Ascending aorta (tissue), 2 donors: Measurements from ENCODE around the gene ATP8A2. TPM values are rescaled to one million over a fixed set of nuclear protein-coding genes. Genes with fewer than 3 reads are reported as not detected.
"Not testable (repeated sequence)": the region's sequence is repeated elsewhere in the genome, so short reads cannot be mapped to it uniquely, and the experiment has no call there.

Source experiments
- DNase-seq, 2 donors: peaks; one replicate each; pipeline ENCODE4 v3.0.0-alpha.2; 2019; ENCODE audit warnings: low spot score in 2 of 2
- H3K27ac ChIP-seq, 2 donors: fragments of 200-600 bp; sonication (generic); one replicate each; pipeline ENCODE4 v1.5.1; 2016 to 2017; ENCODE audit warnings: mild to moderate bottlenecking in 1 of 2
- H3K27me3 ChIP-seq: fragments of 200-600 bp; sonication (generic); one replicate; pipeline ENCODE4 v1.5.1; 2017
- H3K36me3 ChIP-seq, 2 donors: fragments of 200-600 bp; sonication (generic); one replicate each; pipeline ENCODE4 v1.5.1; 2016
- H3K4me1 ChIP-seq, 2 donors: fragments of 200-600 bp; sonication (generic); one replicate each; pipeline ENCODE4 v1.5.1; 2016 to 2017; ENCODE audit warnings: mild to moderate bottlenecking in 1 of 2
- H3K4me3 ChIP-seq, 2 donors: fragments of 200-600 bp; sonication (generic); one replicate each; pipeline ENCODE4 v1.5.1; 2016 to 2017; ENCODE audit warnings: mild to moderate bottlenecking in 1 of 2
- H3K9me3 ChIP-seq, 2 donors: fragments of 200-600 bp; sonication (generic); one replicate each; pipeline ENCODE4 v1.5.1; 2016
- intact Hi-C: fragments of 100-400 bp; cut with DNase I; formaldehyde crosslinking; loops from one replicate; pipeline ENCODE4 v1.15.1; 2023
- total RNA-seq: library from RNA; depleted of rRNA; stranded (reverse); fragments of >200 nt; gene quantifications from one replicate; pipeline ENCODE4 v1.1.0, GENCODE V29; 2016
- TF ChIP-seq, protein P1 (sequence below), 3 experiments: fragments of 200-600 bp in 2 of 3; fragments of 450-650 bp in 1 of 3; sonication (generic) in 2 of 3; IDR thresholded peaks; one replicate each; pipeline ENCODE4 v1.5.1; 2016 to 2019; ENCODE audit warnings: antibody characterized with exemption in 3 of 3, mild to moderate bottlenecking in 1 of 3, moderate library complexity in 1 of 3

Gene ATP8A2
- total RNA-seq, 1 donor from 2014 or later = under 0.01 TPM

DNA sequence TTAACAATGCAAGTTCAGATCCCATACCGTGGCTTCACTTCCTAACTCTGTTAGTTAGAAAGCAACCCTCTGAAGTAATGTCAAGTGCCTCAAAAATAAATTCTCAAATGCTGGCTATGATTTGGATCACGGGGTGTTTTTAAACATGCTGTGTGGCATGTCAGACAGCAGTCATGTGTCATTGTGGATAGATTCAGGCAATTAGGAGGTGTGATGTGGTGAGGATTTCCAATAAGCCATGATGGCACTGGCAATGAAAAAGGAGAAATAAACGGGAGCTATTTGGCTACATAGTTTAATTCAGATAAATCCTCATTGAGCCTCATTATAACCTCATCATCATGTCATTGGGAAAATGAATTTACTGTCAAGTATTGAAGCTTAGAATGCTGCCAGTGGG lies 130.3 kb downstream of the ATP8A2 start:
- TF ChIP-seq, protein P1, sequence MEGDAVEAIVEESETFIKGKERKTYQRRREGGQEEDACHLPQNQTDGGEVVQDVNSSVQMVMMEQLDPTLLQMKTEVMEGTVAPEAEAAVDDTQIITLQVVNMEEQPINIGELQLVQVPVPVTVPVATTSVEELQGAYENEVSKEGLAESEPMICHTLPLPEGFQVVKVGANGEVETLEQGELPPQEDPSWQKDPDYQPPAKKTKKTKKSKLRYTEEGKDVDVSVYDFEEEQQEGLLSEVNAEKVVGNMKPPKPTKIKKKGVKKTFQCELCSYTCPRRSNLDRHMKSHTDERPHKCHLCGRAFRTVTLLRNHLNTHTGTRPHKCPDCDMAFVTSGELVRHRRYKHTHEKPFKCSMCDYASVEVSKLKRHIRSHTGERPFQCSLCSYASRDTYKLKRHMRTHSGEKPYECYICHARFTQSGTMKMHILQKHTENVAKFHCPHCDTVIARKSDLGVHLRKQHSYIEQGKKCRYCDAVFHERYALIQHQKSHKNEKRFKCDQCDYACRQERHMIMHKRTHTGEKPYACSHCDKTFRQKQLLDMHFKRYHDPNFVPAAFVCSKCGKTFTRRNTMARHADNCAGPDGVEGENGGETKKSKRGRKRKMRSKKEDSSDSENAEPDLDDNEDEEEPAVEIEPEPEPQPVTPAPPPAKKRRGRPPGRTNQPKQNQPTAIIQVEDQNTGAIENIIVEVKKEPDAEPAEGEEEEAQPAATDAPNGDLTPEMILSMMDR (IDR thresholded peaks at IDR 0.05) = no peak
- Histone ChIP-seq H3K4me1 (no peaks in the 10 kb centered on the region), H3K36me3 (no peaks in the 10 kb centered on the region), H3K4me3 (no peak overlapping the region), H3K27ac (no peak overlapping the region), H3K27me3 (no peaks in the 10 kb centered on the region), H3K9me3 (no peaks in the 10 kb centered on the region)
- intact Hi-C loops = no loop called here
- DNase-seq = no peak

DNA sequence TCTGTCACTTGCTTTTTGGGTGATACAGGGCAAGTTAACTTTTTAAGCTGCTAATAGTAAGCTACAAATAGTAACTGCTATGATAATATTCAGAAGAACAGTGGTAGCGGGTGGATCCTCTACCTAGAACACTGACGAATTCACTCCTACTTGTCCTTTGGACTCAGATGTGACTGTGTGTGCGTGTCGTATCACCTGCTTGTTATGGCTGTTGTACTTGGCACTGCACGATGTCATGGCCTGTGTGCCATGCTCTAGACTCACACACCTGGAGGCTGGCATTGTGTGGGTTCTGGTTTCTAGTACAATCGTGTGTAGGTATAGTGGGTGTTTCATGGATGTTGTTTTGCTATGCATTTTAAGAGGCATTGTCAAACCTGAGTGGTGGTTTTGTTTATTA lies 130.8 kb downstream of the ATP8A2 start:
- H3K36me3 ChIP-seq = no peaks in the 10 kb centered on the region
- H3K4me3 ChIP-seq = no peak overlapping the region
- no peaks in the 10 kb centered on the region for H3K27me3 ChIP-seq
- H3K27ac ChIP-seq = no peak overlapping the region
- no peaks in the 10 kb centered on the region for H3K4me1 ChIP-seq
- no peaks in the 10 kb centered on the region for H3K9me3 ChIP-seq
- TF ChIP-seq, protein P1 (IDR thresholded peaks at IDR 0.05) = no peak
- DNase-seq = no peak
- intact Hi-C loops = no loop called here

DNA sequence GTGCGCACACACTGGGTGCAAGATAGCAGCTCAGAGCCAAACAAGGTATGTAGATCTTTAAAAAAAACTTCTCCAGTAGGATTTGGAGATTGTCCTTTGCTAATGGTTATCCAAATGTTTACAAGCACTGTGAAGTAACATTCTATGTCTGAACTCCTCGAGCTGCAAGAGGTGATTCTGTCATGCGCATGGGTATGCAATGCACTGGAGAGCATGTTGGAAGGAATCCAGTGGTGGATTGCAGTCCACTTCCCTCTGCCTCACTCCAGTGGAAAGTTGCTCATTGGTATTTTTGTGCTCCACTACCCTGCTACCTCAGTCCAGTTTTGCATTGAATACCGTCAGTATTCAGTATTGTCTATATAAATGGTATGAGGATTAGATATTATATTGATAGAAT lies 132.1 kb downstream of the ATP8A2 start:
- H3K27me3 ChIP-seq = no peaks in the 10 kb centered on the region
- no peaks in the 10 kb centered on the region for H3K9me3 ChIP-seq
- TF ChIP-seq, protein P1 (IDR thresholded peaks at IDR 0.05) = no peak
- no peak overlapping the region for H3K27ac ChIP-seq
- intact Hi-C loops = no loop called here
- H3K4me3 ChIP-seq = no peak overlapping the region
- no peaks in the 10 kb centered on the region for H3K36me3 ChIP-seq
- no peaks in the 10 kb centered on the region for H3K4me1 ChIP-seq
- DNase-seq = no peak

DNA sequence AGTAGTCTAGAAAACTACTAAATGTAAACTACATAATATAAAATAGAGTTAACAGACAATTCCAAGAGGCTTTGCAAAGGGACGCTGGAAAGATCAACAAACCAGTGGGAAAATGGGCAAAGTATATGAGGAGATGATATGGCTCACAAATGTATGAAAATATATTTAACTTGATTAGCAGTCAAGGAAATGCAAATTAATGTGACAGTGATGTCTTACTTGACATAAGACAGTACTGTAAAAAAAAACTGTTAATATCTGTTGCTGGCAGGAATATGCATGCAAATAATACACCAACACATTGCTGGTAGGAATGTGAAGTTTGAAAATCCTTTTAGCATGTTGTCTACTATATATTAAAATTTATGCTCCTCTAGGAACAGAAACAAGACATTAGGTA lies 136.1 kb downstream of the ATP8A2 start:
- no peak for DNase-seq
- H3K27ac ChIP-seq = no peak overlapping the region
- TF ChIP-seq, protein P1 (IDR thresholded peaks at IDR 0.05) = no peak
- H3K4me3 ChIP-seq = no peak overlapping the region
- H3K27me3 ChIP-seq = no peaks in the 10 kb centered on the region
- H3K36me3 ChIP-seq = no peaks in the 10 kb centered on the region
- H3K9me3 ChIP-seq = no peaks in the 10 kb centered on the region
- intact Hi-C loops = no loop called here
- H3K4me1 ChIP-seq = no peaks in the 10 kb centered on the region

DNA sequence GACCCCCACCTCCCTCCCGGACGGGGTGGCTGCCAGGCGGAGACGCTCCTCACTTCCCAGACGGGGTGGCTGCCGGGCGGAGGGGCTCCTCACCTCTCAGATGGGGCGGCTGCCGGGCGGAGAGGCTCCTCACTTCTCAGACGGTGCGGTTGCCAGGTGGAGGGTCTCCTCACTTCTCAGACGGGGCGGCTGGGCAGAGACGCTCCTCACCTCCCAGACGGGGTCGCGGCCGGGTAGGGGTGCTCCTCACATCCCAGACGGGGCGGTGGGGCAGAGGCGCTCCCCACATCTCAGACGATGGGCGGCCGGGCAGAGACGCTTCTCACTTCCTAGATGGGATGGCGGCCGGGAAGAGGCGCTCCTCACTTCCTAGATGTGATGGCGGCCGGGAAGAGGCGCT lies 141.3 kb downstream of the ATP8A2 start:
- intact Hi-C loops, H3K27me3 ChIP-seq, H3K4me3 ChIP-seq, H3K27ac ChIP-seq, H3K9me3 ChIP-seq, H3K36me3 ChIP-seq, DNase-seq, H3K4me1 ChIP-seq: not testable (repeated sequence)

DNA sequence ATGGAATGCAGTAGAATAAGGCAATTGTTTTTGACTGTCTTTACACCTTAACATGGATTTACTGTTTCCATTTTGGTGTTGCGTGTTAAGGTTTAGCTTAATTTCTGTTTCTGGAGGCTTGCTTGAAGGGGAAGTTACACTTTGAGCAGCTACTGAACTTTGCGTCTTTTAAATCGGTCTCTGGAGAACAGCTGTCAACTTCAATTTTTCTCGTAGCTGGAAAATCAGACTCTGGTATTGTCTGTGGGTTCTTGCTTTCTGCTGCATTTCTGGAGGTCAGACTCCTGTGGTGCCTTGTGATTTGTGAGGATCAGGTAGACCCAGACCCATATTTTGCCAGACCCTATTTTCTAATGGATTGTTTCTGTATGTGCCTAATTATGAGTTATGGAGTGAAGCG lies 146.7 kb downstream of the ATP8A2 start:
- intact Hi-C loops = no loop called here
- TF ChIP-seq, protein P1 (IDR thresholded peaks at IDR 0.05) = no peak
- no peaks in the 10 kb centered on the region for H3K36me3 ChIP-seq

More for the DNA sequence above, 146.7 kb downstream of the ATP8A2 start:
- H3K27me3 ChIP-seq = no peaks in the 10 kb centered on the region
- DNase-seq = no peak
- H3K4me1 ChIP-seq = no peaks in the 10 kb centered on the region
- H3K27ac ChIP-seq = no peak overlapping the region
- H3K4me3 ChIP-seq = no peak overlapping the region
- no peaks in the 10 kb centered on the region for H3K9me3 ChIP-seq
